ENCODE measurements around the gene FMN2.

DNA sequence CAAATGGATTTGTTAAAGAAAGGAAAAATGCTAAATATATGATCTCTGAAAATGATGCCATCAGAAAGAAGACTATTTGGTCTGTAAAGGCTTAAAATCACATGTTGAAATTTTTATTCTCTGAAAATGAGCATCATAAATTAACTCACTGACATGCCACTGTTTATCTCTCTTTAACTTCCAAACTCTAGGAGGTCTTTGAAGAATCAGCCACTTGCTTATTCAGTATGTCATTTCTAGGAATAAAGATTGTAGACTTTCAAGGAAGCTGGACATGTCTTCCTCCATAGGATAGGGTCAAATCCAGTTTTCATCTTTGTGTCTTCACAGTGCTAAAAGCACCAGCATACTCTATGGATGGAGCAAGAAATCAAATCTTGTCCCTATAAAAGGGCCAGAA lies 147.6 kb downstream of the FMN2 start:
- TF ChIP-seq, protein P1, sequence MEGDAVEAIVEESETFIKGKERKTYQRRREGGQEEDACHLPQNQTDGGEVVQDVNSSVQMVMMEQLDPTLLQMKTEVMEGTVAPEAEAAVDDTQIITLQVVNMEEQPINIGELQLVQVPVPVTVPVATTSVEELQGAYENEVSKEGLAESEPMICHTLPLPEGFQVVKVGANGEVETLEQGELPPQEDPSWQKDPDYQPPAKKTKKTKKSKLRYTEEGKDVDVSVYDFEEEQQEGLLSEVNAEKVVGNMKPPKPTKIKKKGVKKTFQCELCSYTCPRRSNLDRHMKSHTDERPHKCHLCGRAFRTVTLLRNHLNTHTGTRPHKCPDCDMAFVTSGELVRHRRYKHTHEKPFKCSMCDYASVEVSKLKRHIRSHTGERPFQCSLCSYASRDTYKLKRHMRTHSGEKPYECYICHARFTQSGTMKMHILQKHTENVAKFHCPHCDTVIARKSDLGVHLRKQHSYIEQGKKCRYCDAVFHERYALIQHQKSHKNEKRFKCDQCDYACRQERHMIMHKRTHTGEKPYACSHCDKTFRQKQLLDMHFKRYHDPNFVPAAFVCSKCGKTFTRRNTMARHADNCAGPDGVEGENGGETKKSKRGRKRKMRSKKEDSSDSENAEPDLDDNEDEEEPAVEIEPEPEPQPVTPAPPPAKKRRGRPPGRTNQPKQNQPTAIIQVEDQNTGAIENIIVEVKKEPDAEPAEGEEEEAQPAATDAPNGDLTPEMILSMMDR (IDR thresholded peaks at IDR 0.05; ENCODE audit: low read depth, low read length, poor library complexity, severe bottlenecking): no peak
- no peak for TF ChIP-seq EZH2phosphoT487 (IDR thresholded peaks at IDR 0.05; ENCODE audit: borderline replicate concordance, low read length)

All from DOHH2 (cell line).